ENCODE data around the gene HRNR.
"Not testable (repeated sequence)": the region's sequence is repeated elsewhere in the genome, so short reads cannot be mapped to it uniquely, and the experiment has no call there.

Gene HRNR

GRCh38 chr1:152224093-152224492 lies at the start of gene HRNR:
TSS of gene HRNR (minus strand) at chr1:152224193. CDS start at chr1:152223253, 940 bp downstream.
- no peak for DNase-seq

DNA sequence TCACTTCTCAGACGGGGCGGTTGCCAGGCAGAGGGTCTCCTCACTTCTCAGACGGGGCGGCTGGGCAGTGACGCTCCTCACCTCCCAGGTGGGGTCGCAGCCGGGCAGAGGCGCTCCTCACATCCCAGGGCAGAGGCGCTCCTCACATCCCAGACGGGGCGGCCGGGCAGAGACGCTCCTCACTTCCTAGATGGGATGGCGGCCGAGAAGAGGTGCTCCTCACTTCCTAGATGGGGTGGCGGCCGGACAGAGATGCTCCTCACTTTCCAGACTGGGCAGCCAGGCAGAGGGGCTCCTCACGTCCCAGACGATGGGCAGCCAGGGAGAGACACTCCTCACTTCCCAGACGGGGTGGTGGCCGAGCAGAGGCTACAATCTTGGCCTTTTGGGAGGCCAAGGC lies 32.4 kb upstream of the HRNR start:
- DNase-seq = not testable (repeated sequence)

DNA sequence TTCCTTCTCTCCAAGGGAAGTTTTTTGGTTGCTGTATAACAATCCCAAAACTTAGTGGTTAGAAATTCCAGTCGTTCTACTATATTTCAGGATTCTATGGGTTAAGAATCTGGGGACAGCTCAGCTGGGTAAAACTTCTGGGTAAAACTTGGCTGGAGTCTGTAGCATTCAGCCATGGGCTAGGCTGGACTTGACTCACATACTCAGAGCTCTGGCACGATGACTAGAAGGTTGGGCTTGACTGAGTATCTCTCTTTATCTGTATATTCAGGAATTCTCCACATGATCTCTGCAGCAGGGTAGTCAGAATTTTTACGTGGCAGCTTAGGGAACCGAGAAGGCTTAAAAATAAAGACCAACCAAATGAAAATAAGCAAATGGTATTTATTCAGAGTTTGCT lies 28.2 kb upstream of the HRNR start:
- DNase-seq = no peak

- no peak for DNase-seq
Measured at GRCh38 chr1:152251391-152251790, 27.4 kb upstream of the HRNR start.

DNA sequence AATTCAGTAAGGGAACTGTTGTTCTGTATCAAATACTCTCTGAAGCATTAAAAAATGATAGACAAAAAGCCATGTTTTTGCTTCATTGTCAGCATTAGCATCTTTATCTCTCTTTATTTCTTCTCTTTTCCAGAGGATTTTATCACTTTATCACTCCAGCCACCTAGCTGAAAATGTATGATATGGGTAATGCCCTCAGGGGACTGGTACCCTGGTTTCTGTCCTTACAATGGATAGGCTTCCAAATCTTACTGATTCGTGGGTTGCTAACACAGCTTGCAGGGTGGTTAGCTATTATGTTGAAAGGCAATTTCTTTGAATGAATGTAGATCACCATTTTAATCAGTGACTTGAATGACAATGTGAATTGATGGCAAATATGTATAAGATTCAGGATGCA lies 23.3 kb upstream of the HRNR start:
- DNase-seq = no peak

- DNase-seq = no peak
Measured at GRCh38 chr1:152244576-152245273, 20.7 kb upstream of the HRNR start.

GRCh38 chr1:152237093-152237492 lies 13.1 kb upstream of the HRNR start:
- no peak for DNase-seq

DNA sequence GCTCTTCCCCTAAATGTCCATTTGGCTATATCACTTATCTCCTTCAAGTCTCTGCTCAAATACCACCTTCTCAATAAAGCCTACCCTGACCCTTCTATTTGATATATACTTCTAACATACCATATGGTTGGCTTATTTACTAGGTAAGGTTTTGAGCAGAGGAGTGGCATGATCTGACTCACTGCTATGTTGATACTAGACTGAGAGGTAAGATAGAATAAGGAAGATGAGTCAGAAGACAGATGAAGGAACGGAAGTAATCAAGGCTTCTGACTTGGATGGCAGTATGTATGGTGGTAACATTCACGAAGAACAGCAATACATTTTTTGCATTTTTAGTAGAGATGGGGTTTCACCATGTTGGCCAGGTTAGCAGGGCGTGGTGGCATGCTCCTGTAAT lies 4.8 kb upstream of the HRNR start:
- no peak for DNase-seq

DNA sequence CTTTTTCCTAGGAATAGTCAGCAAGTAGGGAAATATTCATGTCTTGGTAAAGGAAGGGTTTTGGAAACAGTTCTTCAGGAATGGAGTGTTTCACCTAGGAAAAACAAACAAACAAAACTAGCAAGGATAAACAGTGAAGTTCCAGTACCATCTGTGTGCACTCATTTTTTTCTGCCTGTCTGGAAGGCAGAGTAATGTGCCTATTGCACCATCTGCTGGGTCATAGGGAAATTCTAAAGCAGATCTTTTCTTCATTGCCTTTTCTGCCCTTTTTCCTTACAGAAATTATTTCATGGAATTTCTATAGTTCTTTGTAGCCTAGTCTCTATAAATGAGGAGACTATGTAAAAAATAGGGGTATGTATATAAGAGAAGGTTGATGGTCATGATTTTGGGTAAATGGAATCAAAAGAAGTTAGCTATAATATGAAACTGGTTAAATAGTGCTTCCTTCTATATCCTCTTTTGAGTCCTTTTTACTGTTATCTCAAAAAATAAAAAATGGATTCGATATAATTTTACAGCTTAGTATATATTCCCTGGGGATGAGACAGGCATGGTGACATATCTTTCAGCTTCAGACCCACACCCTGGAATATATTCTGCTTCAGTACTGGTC lies 3.4 kb upstream of the HRNR start:
- DNase-seq = no peak

DNA sequence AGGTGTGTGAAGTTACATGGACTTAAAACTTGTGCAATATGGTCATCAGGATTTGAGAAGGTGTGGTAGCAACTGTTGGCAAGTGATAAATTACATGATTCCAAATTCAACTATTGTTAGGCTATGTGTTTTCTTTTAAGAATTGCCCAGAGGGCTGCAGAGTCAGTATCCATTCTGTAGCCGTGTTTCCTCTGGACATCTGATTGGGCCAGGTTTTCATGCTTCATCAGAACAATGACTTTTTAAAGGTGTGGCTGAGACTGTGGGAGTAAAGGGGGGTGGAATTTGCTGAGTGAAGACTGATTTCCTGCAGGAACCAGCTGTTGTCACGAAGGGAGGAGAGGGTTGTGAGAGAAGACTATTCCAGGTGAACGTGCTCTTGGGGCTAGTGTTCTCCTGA lies 1.7 kb upstream of the HRNR start:
- no peak for DNase-seq

DNA sequence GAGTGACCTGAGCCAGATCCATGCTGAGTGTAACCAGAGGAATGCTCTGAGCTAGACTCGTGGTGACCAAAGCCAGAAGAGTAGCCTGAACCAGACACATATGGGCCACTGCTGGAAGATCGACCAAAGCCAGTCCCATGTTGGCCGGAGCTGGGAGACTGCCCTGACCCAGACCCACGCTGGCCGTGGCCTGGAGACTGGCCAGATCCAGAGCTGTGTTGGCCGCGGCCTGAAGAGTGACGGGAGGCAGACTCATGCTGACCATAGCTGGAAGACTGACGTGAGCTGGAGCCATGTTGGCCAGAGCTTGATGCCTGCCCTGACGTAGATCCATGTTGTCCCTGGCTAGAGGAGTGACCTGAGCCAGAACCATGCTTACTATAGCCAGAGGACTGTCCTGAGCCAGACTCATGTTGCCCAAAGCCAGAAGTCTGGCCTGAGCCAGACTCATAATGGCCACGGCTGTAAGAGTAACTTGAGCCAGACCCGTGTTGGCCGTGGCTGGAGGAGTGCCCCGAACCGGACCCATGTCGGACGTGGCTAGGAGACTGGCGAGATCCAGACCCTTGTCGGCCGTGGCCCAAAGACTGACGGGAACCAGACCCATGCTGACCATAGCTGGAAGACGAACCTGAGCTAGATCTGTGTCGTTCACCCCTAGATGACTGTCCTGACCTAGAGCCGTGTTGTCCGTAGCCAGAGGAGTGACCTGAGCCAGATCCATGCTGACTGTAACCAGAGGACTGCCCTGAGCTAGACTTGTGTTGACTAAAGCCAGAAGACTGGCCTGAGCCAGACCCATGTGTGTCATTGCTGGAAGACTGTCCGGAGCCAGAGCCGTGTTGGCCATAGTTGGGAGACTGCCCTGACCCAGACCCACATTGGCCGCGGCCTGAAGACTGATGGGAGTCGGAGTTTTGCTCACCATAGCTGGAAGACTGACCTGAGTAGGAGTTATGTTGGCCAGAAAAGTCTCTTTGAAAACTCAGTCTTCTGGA lies 3.5 kb downstream of the HRNR start:
- no peak for DNase-seq

DNA sequence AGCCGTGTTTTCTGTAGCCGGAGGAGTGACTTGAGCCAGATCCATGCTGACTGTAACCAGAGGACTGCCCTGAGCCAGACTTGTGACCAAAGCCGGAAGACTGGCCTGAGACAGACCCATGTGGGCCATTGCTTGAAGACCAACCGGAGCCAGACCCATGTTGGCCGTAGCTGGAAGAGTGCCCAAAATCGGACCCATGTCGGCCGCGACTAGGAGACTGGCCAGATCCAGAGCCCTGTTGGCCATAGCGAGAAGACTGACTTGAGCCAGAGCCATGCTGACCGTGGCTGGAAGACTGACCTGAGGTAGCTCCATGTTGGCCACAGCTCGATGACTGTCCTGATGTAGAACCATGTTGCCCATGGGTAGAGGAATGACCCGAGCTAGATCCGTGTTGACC lies 4.6 kb downstream of the HRNR start:
- not testable (repeated sequence) for DNase-seq

GRCh38 chr1:152218762-152219436 lies 5.1 kb downstream of the HRNR start:
- DNase-seq = no peak

GRCh38 chr1:152215604-152216003 lies 8.4 kb downstream of the HRNR start:
- DNase-seq = not testable (repeated sequence)

DNA sequence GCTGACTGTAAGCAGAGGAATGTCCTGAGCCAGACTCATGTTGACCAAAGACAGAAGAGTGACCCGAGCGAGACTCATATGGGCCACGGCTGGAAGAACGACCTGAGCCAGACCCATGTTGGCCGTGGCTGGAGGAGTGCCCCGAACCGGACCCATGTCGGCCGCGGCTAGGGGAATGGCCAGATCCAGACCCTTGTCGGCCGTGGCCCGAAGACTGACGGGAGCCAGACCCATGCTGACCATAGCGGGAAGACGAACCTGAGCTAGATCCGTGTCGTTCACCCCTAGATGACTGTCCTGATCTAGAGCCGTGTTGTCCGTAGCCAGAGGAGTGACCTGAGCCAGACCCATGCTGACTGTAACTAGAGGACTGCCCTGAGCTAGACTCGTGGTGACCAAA lies 9.1 kb downstream of the HRNR start:
- DNase-seq = not testable (repeated sequence)

- no peak for DNase-seq
Measured at GRCh38 chr1:152198982-152199381, 25.0 kb downstream of the HRNR start.

DNA sequence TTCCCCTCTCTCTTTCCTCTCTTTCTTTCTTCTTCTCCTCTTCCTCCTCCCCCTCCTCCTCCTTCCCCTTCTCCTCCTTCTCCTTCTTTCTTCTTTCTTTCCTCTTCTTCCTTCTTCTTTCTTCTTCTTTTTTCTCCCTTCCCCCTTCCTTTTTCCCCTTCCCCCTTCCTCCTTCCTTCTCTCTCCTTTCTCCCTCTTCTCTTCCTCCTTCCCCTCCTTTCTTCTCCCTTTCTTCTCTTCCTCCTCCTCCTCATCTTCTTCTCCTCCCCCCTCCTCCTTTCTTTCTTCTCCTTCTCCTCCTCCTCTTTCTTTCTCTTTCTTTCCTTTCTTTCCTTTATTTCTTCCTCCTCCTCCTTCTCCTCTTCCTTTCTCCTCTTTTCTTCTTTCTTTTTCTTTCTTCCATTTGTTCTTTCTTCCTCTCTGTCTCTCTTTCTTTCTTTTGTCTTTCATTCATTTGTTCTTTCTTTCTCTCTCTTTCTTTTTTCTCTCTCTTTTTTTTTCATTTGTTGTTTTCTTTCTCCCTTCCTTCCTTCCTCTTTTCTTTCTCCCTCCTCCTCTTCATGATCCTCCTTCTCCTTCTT lies 26.5 kb downstream of the HRNR start:
- DNase-seq = no peak

DNA sequence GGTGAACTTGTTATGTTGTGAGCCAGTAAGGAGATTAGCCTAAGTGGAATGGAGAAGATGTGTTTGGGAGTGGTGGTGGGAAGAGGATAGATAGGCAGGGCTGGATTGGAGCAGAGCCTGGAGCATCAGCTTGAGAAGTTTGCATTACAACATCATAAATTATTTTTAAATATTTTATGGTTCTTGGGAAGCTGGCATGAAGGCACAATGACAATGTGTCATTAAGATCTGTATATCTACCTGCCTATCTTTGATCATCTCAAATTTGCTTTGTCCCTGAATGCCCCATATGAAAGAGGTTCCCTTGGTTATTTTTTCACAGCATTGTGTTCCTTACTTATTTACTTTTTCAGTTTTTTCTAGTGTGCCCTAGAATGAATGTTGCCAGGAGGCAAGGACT lies 32.3 kb downstream of the HRNR start:
- DNase-seq = no peak

DNA sequence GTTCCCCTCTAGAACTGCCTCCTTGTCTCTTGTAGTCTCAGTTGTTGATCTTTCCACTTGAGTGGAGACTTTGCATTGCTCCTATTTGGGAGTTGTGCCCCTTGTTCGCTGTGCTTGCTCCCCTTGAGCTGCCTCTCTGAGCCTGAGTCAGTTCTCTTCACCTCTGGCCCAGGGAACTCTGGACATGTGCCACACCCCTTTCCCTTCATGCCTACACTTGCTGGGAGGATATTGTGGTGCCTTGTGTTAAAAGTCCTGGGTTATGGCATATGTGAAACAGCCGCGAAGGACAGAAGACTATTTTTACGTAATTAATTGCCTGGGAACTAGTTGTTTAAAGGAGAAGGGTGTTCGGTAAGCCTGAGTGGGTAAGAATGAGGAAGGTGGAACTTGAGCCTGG lies 32.7 kb downstream of the HRNR start:
- DNase-seq = no peak

- no peak for DNase-seq
Measured at GRCh38 chr1:152190589-152190988, 33.4 kb downstream of the HRNR start.

DNA sequence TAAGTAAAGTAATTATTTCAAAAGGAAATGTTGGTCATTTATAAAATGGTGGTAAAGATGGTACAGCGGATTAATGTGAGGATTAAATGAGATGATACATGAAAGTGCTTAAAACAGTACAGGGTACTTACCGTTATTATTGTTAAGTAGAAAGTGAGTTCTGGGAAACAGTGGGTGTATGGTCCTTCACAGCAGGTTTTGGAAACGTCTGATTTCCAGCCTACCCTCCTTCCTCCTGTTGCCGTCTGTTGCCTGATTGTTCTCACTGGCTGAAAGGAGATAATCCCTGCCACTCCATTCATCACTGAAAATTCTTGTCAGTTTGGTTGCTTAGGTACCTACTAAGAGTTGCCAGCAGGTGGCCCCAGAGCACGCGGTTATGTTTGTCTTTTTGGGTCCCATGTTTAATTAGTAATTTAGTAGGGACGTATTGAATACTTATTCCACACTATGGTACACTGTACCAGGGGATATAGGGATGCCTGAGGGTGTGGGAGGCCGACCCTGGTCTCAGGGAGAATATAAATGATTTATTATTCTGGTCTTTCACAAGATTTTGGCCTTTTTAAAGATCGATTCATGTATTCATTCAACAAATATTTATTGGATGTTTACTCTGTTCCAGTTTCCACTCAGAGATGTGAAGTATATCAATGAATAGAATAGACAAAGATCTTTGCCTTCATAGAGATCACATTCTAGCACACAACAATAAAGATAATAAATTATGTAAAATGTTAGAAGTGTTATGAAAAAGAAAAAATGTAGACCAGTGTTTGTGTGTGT lies 34.1 kb downstream of the HRNR start:
- DNase-seq = no peak
